HCT116 (cell line): ENCODE data around the gene KSR2.

Source experiments
- POLR2A ChIP-seq: IDR thresholded peaks from 2 replicates; pipeline ENCODE4 v1.7.0; 2011; ENCODE audit warnings: borderline replicate concordance; ENCODE audit not compliant: insufficient read depth, insufficient read length; ENCODE audit errors: extremely low read depth
- TF ChIP-seq, protein P1 (sequence below), 3 experiments: fragments of 200-600 bp in 1 of 3; sonication (generic) in 1 of 3; IDR thresholded peaks in 2 of 3; conservative IDR thresholded peaks in 1 of 3; 2 replicates each; pipeline ENCODE4 v1.5.1; 2012 to 2017; ENCODE audit warnings: low read depth in 2 of 3, low read length in 2 of 3, antibody characterized with exemption in 1 of 3, borderline replicate concordance in 1 of 3, control low read depth in 1 of 3, mild to moderate bottlenecking in 1 of 3, mixed read lengths in 1 of 3, mixed run types in 1 of 3, moderate library complexity in 1 of 3; ENCODE audit not compliant: insufficient read depth in 1 of 3
- TF ChIP-seq, protein P2 (sequence below): IDR thresholded peaks from 2 replicates; pipeline ENCODE4 v1.6.1; 2012
- TF ChIP-seq, protein P3 (sequence below): IDR thresholded peaks from 2 replicates; pipeline ENCODE4 v1.6.1; 2012; ENCODE audit warnings: low read depth

DNA sequence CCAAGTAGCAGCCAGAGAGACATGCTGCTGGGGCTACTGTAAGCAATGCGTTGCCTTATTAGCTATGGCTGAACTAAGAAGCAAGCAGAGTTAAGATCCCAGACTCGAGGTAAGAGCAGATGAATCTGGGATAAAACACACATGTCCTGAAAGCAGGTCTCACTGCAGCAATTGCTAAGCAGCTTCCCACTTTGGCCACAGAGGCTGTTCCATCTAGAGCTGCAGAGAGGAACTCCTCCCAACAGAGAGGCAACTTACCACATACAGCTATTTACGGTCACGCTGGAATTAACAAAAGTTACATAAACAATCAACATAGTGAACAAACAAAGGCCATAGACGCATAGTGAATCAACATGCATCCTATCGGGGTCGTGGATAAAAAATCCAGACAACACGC is 90.2 kb downstream of the KSR2 start:
- TF ChIP-seq, protein P1, sequence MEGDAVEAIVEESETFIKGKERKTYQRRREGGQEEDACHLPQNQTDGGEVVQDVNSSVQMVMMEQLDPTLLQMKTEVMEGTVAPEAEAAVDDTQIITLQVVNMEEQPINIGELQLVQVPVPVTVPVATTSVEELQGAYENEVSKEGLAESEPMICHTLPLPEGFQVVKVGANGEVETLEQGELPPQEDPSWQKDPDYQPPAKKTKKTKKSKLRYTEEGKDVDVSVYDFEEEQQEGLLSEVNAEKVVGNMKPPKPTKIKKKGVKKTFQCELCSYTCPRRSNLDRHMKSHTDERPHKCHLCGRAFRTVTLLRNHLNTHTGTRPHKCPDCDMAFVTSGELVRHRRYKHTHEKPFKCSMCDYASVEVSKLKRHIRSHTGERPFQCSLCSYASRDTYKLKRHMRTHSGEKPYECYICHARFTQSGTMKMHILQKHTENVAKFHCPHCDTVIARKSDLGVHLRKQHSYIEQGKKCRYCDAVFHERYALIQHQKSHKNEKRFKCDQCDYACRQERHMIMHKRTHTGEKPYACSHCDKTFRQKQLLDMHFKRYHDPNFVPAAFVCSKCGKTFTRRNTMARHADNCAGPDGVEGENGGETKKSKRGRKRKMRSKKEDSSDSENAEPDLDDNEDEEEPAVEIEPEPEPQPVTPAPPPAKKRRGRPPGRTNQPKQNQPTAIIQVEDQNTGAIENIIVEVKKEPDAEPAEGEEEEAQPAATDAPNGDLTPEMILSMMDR (IDR thresholded peaks at IDR 0.05 in 2 of 3, conservative IDR thresholded peaks at IDR 0.05 in 1 of 3; ENCODE audit: borderline replicate concordance in 1 of 3, insufficient read depth in 1 of 3, low read depth in 2 of 3, low read length in 2 of 3), result no peak
- TF ChIP-seq, protein P2, sequence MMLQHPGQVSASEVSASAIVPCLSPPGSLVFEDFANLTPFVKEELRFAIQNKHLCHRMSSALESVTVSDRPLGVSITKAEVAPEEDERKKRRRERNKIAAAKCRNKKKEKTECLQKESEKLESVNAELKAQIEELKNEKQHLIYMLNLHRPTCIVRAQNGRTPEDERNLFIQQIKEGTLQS, result no peak
- TF ChIP-seq POLR2A, result no peak
- TF ChIP-seq, protein P3, sequence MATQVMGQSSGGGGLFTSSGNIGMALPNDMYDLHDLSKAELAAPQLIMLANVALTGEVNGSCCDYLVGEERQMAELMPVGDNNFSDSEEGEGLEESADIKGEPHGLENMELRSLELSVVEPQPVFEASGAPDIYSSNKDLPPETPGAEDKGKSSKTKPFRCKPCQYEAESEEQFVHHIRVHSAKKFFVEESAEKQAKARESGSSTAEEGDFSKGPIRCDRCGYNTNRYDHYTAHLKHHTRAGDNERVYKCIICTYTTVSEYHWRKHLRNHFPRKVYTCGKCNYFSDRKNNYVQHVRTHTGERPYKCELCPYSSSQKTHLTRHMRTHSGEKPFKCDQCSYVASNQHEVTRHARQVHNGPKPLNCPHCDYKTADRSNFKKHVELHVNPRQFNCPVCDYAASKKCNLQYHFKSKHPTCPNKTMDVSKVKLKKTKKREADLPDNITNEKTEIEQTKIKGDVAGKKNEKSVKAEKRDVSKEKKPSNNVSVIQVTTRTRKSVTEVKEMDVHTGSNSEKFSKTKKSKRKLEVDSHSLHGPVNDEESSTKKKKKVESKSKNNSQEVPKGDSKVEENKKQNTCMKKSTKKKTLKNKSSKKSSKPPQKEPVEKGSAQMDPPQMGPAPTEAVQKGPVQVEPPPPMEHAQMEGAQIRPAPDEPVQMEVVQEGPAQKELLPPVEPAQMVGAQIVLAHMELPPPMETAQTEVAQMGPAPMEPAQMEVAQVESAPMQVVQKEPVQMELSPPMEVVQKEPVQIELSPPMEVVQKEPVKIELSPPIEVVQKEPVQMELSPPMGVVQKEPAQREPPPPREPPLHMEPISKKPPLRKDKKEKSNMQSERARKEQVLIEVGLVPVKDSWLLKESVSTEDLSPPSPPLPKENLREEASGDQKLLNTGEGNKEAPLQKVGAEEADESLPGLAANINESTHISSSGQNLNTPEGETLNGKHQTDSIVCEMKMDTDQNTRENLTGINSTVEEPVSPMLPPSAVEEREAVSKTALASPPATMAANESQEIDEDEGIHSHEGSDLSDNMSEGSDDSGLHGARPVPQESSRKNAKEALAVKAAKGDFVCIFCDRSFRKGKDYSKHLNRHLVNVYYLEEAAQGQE, result no peak
